SU-DHL-6 (cell line): Measurements from ENCODE around the gene EPN1.

ENCODE experiments used
- H2AFZ ChIP-seq: fragments of 200-600 bp; sonication (generic); 2 replicates; pipeline ENCODE4 v1.6.1; 2014; ENCODE audit warnings: low read depth, mild to moderate bottlenecking, moderate library complexity, mixed read lengths, antibody characterized with exemption, low read length; ENCODE audit not compliant: severe bottlenecking
- H3F3A ChIP-seq: fragments of 200-600 bp; shearing (Covaris generic); 2 replicates; pipeline ENCODE4 v1.6.0; 2016; ENCODE audit warnings: antibody characterized with exemption, mild to moderate bottlenecking; ENCODE audit not compliant: insufficient read depth
- H3K27ac ChIP-seq: fragments of 200-600 bp; sonication (generic); 2 replicates; pipeline ENCODE4 v1.5.1; 2016; ENCODE audit warnings: low read depth, mild to moderate bottlenecking, low read length, moderate library complexity, mixed read lengths
- H3K27me3 ChIP-seq: fragments of 200-600 bp; sonication (generic), shearing (Covaris generic); 2 replicates; pipeline ENCODE4 v1.6.0; 2014; ENCODE audit warnings: mild to moderate bottlenecking, low read length
- H3K36me3 ChIP-seq: fragments of 200-600 bp; sonication (generic); 2 replicates; pipeline ENCODE4 v1.6.1; 2014; ENCODE audit warnings: mild to moderate bottlenecking, low read length, mixed read lengths
- H3K4me2 ChIP-seq: fragments of 300-600, 200-600 bp; shearing (Covaris generic), sonication (generic); 2 replicates; pipeline ENCODE4 v1.6.0; 2014; ENCODE audit warnings: low read length, low read depth, mild to moderate bottlenecking; ENCODE audit not compliant: poor library complexity, severe bottlenecking
- H3K4me3 ChIP-seq: fragments of 200-600 bp; sonication (generic); 2 replicates; pipeline ENCODE4 v1.5.1; 2014; ENCODE audit warnings: antibody characterized with exemption, low read length, mild to moderate bottlenecking, mixed read lengths; ENCODE audit not compliant: insufficient read depth, poor library complexity, severe bottlenecking
- H3K79me2 ChIP-seq: fragments of 200-600 bp; sonication (generic); 2 replicates; pipeline ENCODE4 v1.6.1; 2014; ENCODE audit warnings: mild to moderate bottlenecking, low read length, moderate library complexity; ENCODE audit not compliant: insufficient read depth
- H3K9ac ChIP-seq: fragments of 200-600 bp; sonication (generic); 2 replicates; pipeline ENCODE4 v1.7.0; 2014; ENCODE audit warnings: mild to moderate bottlenecking, low read length
- H3K9me2 ChIP-seq: fragments of 200-600 bp; sonication (generic); replicated peaks from 2 replicates; pipeline ENCODE4 v1.6.1; 2014; ENCODE audit warnings: low read length; ENCODE audit not compliant: insufficient read depth
- H3K9me3 ChIP-seq: fragments of 200-600 bp; sonication (generic); 2 replicates; pipeline ENCODE4 v1.6.1; 2014; ENCODE audit warnings: low read length, mixed read lengths; ENCODE audit not compliant: insufficient read depth
- H4K20me1 ChIP-seq: fragments of 200-600 bp; sonication (generic); 2 replicates; pipeline ENCODE4 v1.6.1; 2014; ENCODE audit warnings: low read depth, mild to moderate bottlenecking, antibody characterized with exemption, low read length, moderate library complexity, mixed read lengths
- EZH2phosphoT487 ChIP-seq: fragments of 200-600 bp; sonication (generic), shearing (Covaris generic); conservative IDR thresholded peaks from 2 replicates; pipeline ENCODE4 v1.6.1; 2018; ENCODE audit warnings: mild to moderate bottlenecking, antibody characterized with exemption, low read length, moderate library complexity, mixed read lengths
- TF ChIP-seq, protein P1 (sequence below): fragments of 200-600 bp; sonication (generic); IDR thresholded peaks from one replicate; pipeline ENCODE4 v1.5.1; 2017; ENCODE audit warnings: antibody characterized with exemption, mild to moderate bottlenecking, low read length, moderate library complexity; ENCODE audit not compliant: insufficient read depth, poor library complexity, severe bottlenecking

The EPN1 gene

DNA sequence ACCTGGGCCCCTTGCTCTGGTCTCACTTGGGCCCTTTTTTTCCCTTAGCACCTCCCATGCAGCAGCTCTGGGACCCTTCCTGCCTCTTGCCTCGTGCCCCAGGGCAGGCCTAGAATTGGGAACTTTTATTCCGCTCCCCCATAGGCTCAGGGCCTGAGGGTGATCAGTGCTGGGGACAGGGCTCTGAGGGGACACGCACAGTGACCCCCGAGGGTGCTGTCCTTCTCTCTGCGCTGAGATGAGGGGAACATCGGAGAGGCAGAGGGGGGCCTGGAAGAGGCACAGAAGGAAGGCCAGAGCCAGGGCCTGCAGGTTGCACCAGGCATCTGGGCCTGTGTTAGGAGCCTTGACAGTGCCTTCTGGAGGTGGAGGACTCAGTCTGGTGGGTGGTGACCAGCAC lies 10.8 kb downstream of the EPN1 start:
- Histone ChIP-seq H4K20me1 (no peaks in the 10 kb centered on the region; the same call in 1 of the 2 replicates), H3K27me3 (no peaks in the 10 kb centered on the region), H2AFZ (no peak overlapping the region), H3K9me3 (no peaks in the 10 kb centered on the region), H3K9me2 (no peaks in the 10 kb centered on the region), H3K4me2 (no peak overlapping the region), H3K9ac (no peak overlapping the region), H3K27ac (no peak overlapping the region), H3F3A (peaks cover 5% of the 10 kb centered on the region; the same call in 1 of the 2 replicates), H3K79me2 (peaks cover 55% of the 10 kb centered on the region), H3K4me3 (no peak overlapping the region), H3K36me3 (no peaks in the 10 kb centered on the region)
- TF ChIP-seq, protein P1, sequence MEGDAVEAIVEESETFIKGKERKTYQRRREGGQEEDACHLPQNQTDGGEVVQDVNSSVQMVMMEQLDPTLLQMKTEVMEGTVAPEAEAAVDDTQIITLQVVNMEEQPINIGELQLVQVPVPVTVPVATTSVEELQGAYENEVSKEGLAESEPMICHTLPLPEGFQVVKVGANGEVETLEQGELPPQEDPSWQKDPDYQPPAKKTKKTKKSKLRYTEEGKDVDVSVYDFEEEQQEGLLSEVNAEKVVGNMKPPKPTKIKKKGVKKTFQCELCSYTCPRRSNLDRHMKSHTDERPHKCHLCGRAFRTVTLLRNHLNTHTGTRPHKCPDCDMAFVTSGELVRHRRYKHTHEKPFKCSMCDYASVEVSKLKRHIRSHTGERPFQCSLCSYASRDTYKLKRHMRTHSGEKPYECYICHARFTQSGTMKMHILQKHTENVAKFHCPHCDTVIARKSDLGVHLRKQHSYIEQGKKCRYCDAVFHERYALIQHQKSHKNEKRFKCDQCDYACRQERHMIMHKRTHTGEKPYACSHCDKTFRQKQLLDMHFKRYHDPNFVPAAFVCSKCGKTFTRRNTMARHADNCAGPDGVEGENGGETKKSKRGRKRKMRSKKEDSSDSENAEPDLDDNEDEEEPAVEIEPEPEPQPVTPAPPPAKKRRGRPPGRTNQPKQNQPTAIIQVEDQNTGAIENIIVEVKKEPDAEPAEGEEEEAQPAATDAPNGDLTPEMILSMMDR = no peak
- no peak for TF ChIP-seq EZH2phosphoT487

DNA sequence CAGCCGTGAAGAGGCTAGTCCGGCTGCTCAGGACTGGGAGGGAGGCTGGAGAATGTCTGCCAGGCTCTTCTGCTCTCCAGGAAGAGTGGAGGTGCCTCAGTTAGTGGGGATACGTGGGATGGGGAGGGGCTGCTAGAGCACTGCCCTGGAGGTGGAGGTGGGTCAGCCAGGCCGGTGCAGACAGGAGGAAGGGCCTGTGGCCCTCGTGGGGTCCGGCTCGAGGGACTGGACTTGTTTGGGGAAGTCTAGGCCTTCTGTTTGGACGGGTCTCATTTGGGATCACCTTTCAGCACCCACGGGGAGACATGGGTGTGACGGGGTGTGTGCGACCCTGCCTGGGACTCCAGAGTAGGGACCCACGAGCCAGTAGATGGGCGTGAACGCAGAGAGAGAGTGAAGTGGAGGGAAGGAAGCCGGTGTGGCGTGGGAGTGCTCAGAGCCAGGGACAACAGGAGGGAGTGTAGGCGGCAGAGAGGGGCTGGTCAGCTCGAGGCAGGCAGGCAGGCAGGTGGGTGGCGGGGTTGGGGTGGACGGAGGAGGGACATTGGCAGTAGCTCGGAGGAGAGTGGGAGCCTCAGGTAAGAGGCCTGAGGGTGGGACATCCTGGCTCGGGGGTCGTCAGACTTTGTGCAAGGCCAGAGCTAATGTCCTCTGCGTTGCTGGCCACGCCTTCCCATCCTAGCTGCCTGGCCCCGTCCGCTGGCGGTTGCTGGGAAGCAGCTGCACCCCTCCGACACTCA lies 11.5 kb downstream of the EPN1 start:
- H3F3A ChIP-seq = peaks cover 2% of the 10 kb centered on the region; the same call in 1 of the 2 replicates
- H4K20me1 ChIP-seq = no peaks in the 10 kb centered on the region; the same call in 1 of the 2 replicates
- H3K4me3 ChIP-seq = no peak overlapping the region
- H3K9ac ChIP-seq = no peak overlapping the region
- H3K27me3 ChIP-seq = no peaks in the 10 kb centered on the region
- H3K27ac ChIP-seq = no peak overlapping the region
- H3K4me2 ChIP-seq = no peak overlapping the region
- H3K36me3 ChIP-seq = no peaks in the 10 kb centered on the region
- no peaks in the 10 kb centered on the region for H3K9me3 ChIP-seq
- H3K9me2 ChIP-seq = no peaks in the 10 kb centered on the region
- H3K79me2 ChIP-seq = peaks cover 48% of the 10 kb centered on the region
- H2AFZ ChIP-seq = no peak overlapping the region
- TF ChIP-seq, protein P1 = no peak

DNA sequence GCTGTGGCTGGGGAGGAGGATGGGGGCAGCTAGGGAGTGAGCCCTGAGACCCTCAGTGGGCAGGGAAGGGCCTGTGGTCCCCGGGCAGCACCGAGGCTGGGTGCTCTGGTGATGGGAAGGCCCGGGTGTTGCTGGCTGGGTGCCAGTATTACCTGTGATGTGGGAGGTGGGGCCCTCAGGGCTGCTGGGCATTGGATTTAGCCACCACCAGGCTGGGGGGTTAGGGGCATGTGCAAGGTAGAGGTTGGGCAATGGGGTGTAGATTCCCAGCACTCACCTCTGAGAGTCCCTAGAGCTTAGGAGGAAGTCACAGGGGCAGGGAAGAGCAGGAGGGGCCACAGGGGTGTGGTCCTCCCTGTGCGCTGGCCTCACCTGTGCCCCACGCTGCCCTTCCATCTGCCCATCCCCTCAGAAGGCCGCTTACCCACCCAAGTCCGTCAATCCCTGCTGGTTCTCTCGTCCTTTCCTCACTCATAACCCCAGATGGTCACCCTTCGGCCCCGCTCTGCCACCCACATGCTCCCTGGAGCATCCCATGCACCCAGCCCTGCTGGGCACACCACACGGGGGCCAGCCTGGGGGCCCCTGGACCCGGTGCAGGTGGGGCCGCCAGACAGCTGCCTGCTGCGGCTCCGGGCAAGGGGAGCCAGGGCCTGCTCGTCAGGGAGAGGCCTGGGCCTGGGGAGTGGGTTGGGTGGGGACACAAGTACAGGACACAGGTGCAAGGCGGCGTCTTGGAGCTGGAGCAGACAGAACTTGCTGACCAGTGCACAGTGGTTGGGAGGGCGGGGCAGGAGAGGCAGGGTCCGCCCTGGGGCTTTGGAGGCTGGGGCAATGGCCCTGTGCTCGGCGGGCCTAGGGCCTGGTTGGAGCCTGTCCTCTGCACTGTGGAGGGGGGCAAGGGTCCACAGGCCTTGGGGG lies 12.5 kb downstream of the EPN1 start:
- no peak overlapping the region for H3K4me2 ChIP-seq
- no peak overlapping the region for H3K4me3 ChIP-seq
- no peak overlapping the region for H2AFZ ChIP-seq
- TF ChIP-seq, protein P1 = no peak
- no peak for TF ChIP-seq EZH2phosphoT487
- no peaks in the 10 kb centered on the region for H3F3A ChIP-seq
- peaks cover 39% of the 10 kb centered on the region for H3K79me2 ChIP-seq
- H3K9me3 ChIP-seq = no peaks in the 10 kb centered on the region
- no peaks in the 10 kb centered on the region; the same call in 1 of the 2 replicates for H4K20me1 ChIP-seq
- no peak overlapping the region for H3K27ac ChIP-seq
- H3K27me3 ChIP-seq = no peaks in the 10 kb centered on the region
- no peaks in the 10 kb centered on the region for H3K36me3 ChIP-seq
- H3K9me2 ChIP-seq = no peaks in the 10 kb centered on the region
- no peak overlapping the region for H3K9ac ChIP-seq
